Heart left ventricle (tissue), 13 donors: Measurements from ENCODE around the gene SPANXN2.

Experiments used
- CTCF ChIP-seq, 12 donors: fragments of 200-600 bp; sonication (generic) in 4 of 12; IDR thresholded peaks; one replicate each; pipeline versions ENCODE4 v1.5.0 to v1.8.0; 2018 to 2022; ENCODE audit warnings: antibody characterized with exemption in 12 of 12, mild to moderate bottlenecking in 5 of 12
- POLR2A ChIP-seq, 2 donors: fragments of 450-650 bp; IDR thresholded peaks; one replicate each; pipeline ENCODE4 v1.6.1; 2017; ENCODE audit warnings: antibody characterized with exemption in 2 of 2, mild to moderate bottlenecking in 2 of 2, moderate library complexity in 2 of 2
- donor health status: ischemic (EF 13 %, LVEDD 7.1; RV severe dilation, severe dysfunction).
- donor health status: DM: no; HTN: yes; CAD: no.
- donor health status: DM: no; HTN: no; CAD: no.
- donor health status: ischemic (EF 25% LVEDD 6.9; RV normal size, moderate dysfunction).
- donor health status: ischemic (EF 25% LVEDD 5.7; RV mildly dilated, moderate dysfunction).
- donor health status: ischemic (EF 35%, LVEDD 5.7; RV mildly dilated, moderate dysfunction).
- donor health status: nonischemic (EF 11% LVEDD 7.7; RV severe dilation, severe dysfunction).
- donor health status: DM: yes; HTN: yes; CAD: no.
- donor health status: PGD.
- donor health status: ischemic (EF 29% LVEDD 5.4; RV normal size, mild dysfunction).
- donor health status: nonischemic (EF 23%, LVEDD 6.1; RV moderate dilation, normal function).

- TF ChIP-seq POLR2A (IDR thresholded peaks at IDR 0.05) (no peak), CTCF (IDR thresholded peaks at IDR 0.05) (no peak)
Observed at GRCh38 chrX:143733866-143734265, 13.3 kb upstream of the SPANXN2 start.
